NCI-H146 (cell line): ENCODE measurements around the gene DNPEP.

Experiments
- DNase-seq: peaks from one replicate; lab custom pipeline; 2025; lab: John Stamatoyannopoulos, UW

The DNPEP gene

GRCh38 chr2:219358170-219359075 is 29.3 kb downstream of the DNPEP start:
- peak; percentile 24 for DNase-seq

- no peak for DNase-seq
Observed at GRCh38 chr2:219356834-219357233, 30.9 kb downstream of the DNPEP start.

- DNase-seq: no peak
Observed at GRCh38 chr2:219354582-219354981, 33.1 kb downstream of the DNPEP start.

- no peak for DNase-seq
Observed at GRCh38 chr2:219353129-219353528, 34.6 kb downstream of the DNPEP start.

GRCh38 chr2:219352448-219353023 is 35.2 kb downstream of the DNPEP start:
- DNase-seq: peak; percentile 63

GRCh38 chr2:219350710-219351221 is 36.9 kb downstream of the DNPEP start:
- peak; percentile 48 for DNase-seq

GRCh38 chr2:219350215-219350614 is 37.5 kb downstream of the DNPEP start:
- DNase-seq: no peak

- DNase-seq: peak; percentile 6
Observed at GRCh38 chr2:219344751-219345430, 42.8 kb downstream of the DNPEP start.

- peak; percentile 43 for DNase-seq
Observed at GRCh38 chr2:219335373-219335786, 52.3 kb downstream of the DNPEP start.

- DNase-seq: no peak
Observed at GRCh38 chr2:219334076-219334475, 53.6 kb downstream of the DNPEP start.

- DNase-seq: no peak
Observed at GRCh38 chr2:219332542-219332941, 55.2 kb downstream of the DNPEP start, which contains the start of gene RESP18. Gene RESP18 (minus strand): TSS chr2:219332744.

GRCh38 chr2:219331560-219332213 is 56.0 kb downstream of the DNPEP start:
- DNase-seq: no peak

- DNase-seq: peak; percentile 79
Observed at GRCh38 chr2:219327719-219328118, 60.0 kb downstream of the DNPEP start.

- DNase-seq: no peak
Observed at GRCh38 chr2:219325657-219326315, 61.9 kb downstream of the DNPEP start.

- DNase-seq: no peak
Observed at GRCh38 chr2:219325136-219325535, 62.6 kb downstream of the DNPEP start.

- DNase-seq: no peak
Observed at GRCh38 chr2:219323434-219323833, 64.3 kb downstream of the DNPEP start.
